ENCODE results near the gene SPDYE6.
"Not testable (repeated sequence)": the region's sequence is repeated elsewhere in the genome, so short reads cannot be mapped to it uniquely, and the experiment has no call there.

DNA sequence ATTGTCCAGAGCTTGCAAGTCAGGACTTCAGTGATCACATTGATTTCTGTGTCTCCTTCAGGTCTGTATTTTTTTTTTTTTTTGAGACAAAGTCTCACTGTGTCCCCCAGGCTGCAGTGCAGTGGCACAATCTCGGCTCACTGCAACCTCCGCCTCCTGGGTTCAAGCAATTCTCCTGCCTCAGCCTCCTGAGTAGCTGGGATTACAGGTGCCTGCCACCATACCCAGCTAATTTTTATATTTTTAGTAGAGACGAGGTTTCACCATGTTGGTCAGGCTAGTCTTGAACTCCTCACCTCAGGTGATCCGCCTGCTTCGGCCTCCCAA is 48.6 kb upstream of the SPDYE6 start:
- not testable (repeated sequence) for TF ChIP-seq CTCF (IDR thresholded peaks at IDR 0.05 in 2 of 3, conservative IDR thresholded peaks at IDR 0.05 in 1 of 3; ENCODE audit: control insufficient read depth in 2 of 3, extremely low read depth in 1 of 3, insufficient read depth in 1 of 3, low read depth in 3 of 3, low read length in 3 of 3); REST (IDR thresholded peaks at IDR 0.05; ENCODE audit: low read depth, low read length); TCF12 (IDR thresholded peaks at IDR 0.05; ENCODE audit: low read depth, low read length); POLR2A (IDR thresholded peaks at IDR 0.05; ENCODE audit: low read depth, low read length); RB1 (IDR thresholded peaks at IDR 0.05; ENCODE audit: borderline replicate concordance); CHD2 (IDR thresholded peaks at IDR 0.05; ENCODE audit: borderline replicate concordance, low read depth, low read length); USF2 (IDR thresholded peaks at IDR 0.05; ENCODE audit: borderline replicate concordance, low read depth, low read length); CBX3 (IDR thresholded peaks at IDR 0.05; ENCODE audit: borderline replicate concordance, low read depth); RAD51 (IDR thresholded peaks at IDR 0.05); ZNF24 (IDR thresholded peaks at IDR 0.05); MXI1 (IDR thresholded peaks at IDR 0.05; ENCODE audit: low read depth, low read length)
- TF ChIP-seq, protein P1, sequence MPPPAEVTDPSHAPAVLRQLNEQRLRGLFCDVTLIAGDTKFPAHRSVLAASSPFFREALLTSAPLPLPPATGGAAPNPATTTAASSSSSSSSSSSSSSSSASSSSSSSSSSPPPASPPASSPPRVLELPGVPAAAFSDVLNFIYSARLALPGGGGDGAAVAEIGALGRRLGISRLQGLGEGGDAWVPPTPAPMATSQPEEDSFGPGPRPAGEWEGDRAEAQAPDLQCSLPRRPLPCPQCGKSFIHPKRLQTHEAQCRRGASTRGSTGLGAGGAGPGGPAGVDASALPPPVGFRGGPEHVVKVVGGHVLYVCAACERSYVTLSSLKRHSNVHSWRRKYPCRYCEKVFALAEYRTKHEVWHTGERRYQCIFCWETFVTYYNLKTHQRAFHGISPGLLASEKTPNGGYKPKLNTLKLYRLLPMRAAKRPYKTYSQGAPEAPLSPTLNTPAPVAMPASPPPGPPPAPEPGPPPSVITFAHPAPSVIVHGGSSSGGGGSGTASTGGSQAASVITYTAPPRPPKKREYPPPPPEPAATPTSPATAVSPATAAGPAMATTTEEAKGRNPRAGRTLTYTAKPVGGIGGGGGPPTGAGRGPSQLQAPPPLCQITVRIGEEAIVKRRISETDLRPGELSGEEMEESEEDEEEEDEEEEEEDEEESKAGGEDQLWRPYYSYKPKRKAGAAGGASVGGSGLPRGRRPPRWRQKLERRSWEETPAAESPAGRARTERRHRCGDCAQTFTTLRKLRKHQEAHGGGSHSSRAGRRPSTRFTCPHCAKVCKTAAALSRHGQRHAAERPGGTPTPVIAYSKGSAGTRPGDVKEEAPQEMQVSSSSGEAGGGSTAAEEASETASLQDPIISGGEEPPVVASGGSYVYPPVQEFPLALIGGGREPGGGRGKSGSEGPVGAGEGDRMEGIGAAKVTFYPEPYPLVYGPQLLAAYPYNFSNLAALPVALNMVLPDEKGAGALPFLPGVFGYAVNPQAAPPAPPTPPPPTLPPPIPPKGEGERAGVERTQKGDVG (CRISPR knock-in tag; IDR thresholded peaks at IDR 0.05): not testable (repeated sequence)
- TF ChIP-seq, protein P2, sequence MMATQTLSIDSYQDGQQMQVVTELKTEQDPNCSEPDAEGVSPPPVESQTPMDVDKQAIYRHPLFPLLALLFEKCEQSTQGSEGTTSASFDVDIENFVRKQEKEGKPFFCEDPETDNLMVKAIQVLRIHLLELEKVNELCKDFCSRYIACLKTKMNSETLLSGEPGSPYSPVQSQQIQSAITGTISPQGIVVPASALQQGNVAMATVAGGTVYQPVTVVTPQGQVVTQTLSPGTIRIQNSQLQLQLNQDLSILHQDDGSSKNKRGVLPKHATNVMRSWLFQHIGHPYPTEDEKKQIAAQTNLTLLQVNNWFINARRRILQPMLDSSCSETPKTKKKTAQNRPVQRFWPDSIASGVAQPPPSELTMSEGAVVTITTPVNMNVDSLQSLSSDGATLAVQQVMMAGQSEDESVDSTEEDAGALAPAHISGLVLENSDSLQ (IDR thresholded peaks at IDR 0.05): not testable (repeated sequence)
- TF ChIP-seq, protein P3, sequence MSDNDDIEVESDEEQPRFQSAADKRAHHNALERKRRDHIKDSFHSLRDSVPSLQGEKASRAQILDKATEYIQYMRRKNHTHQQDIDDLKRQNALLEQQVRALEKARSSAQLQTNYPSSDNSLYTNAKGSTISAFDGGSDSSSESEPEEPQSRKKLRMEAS (IDR thresholded peaks at IDR 0.05; ENCODE audit: low read depth, low read length): not testable (repeated sequence)

Data from GM12878 (cell line).